Esophagus squamous epithelium (tissue), 4 donors: ENCODE data around the gene SORCS1.

Source experiments
- POLR2A ChIP-seq, 4 donors: fragments of 450-650 bp; IDR thresholded peaks; one replicate each; pipeline ENCODE4 v1.6.1; 2017; ENCODE audit warnings: antibody characterized with exemption in 4 of 4, mild to moderate bottlenecking in 4 of 4, moderate library complexity in 3 of 4
- TF ChIP-seq, protein P1 (sequence below), 6 experiments: fragments of 450-650 bp in 4 of 6; fragments of 200-600 bp in 2 of 6; sonication (generic) in 2 of 6; IDR thresholded peaks; one replicate each; pipeline ENCODE4 v1.5.1; 2016 to 2019; ENCODE audit warnings: antibody characterized with exemption in 6 of 6, mild to moderate bottlenecking in 4 of 6, moderate library complexity in 4 of 6

DNA sequence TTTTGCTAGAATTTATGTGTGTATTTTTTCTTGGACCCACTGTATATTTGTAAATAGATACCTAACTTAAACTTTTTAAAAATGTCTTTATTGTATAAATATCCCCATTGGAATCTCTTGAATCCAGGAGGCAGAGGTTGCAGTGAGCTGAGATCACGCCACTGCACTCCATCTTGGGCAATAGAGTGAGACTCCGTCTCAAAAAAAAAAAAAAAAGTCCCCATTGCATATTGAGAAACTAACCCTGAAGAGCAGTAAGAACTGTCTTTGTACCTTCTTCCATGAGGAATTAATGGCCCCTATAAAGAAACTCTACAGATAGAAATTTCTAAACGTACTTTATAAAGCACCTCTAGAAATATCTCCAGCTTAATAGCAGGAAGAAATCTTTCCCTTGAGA is 504.0 kb downstream of the SORCS1 start:
- TF ChIP-seq POLR2A (IDR thresholded peaks at IDR 0.05), result no peak
- TF ChIP-seq, protein P1, sequence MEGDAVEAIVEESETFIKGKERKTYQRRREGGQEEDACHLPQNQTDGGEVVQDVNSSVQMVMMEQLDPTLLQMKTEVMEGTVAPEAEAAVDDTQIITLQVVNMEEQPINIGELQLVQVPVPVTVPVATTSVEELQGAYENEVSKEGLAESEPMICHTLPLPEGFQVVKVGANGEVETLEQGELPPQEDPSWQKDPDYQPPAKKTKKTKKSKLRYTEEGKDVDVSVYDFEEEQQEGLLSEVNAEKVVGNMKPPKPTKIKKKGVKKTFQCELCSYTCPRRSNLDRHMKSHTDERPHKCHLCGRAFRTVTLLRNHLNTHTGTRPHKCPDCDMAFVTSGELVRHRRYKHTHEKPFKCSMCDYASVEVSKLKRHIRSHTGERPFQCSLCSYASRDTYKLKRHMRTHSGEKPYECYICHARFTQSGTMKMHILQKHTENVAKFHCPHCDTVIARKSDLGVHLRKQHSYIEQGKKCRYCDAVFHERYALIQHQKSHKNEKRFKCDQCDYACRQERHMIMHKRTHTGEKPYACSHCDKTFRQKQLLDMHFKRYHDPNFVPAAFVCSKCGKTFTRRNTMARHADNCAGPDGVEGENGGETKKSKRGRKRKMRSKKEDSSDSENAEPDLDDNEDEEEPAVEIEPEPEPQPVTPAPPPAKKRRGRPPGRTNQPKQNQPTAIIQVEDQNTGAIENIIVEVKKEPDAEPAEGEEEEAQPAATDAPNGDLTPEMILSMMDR (IDR thresholded peaks at IDR 0.05), result no peak
